HepG2 (cell line): ENCODE measurements around the gene PRR11. TPM values are rescaled to one million over a fixed set of nuclear protein-coding genes. Genes with fewer than 3 reads are reported as not detected.

Experiments used
- GTF3A ChIP-seq: sonication (generic); formaldehyde crosslinking; conservative IDR thresholded peaks from 2 replicates; pipeline ENCODE4 v1.4.0; 2020; ENCODE audit warnings: mild to moderate bottlenecking, missing genetic modification reagents
- KDM6A ChIP-seq: IDR thresholded peaks from 2 replicates; pipeline ENCODE4 v1.6.1; 2016; ENCODE audit warnings: low read depth
- MTA1 ChIP-seq: sonication (generic); formaldehyde crosslinking; IDR thresholded peaks from 2 replicates; pipeline ENCODE4 v1.4.0; 2020; ENCODE audit warnings: missing genetic modification reagents, mild to moderate bottlenecking, borderline replicate concordance
- NKX3-1 ChIP-seq: sonication (generic); formaldehyde crosslinking; IDR thresholded peaks from 2 replicates; pipeline ENCODE4 v1.5.0; 2020; ENCODE audit warnings: missing genetic modification reagents
- SKI ChIP-seq: fragments of 450-650 bp; IDR thresholded peaks from one replicate; pipeline ENCODE4 v1.6.1; 2018; ENCODE audit warnings: mild to moderate bottlenecking; ENCODE audit not compliant: partially characterized antibody
- TCF12 ChIP-seq, 2 experiments: fragments of 450-650 bp in 1 of 2; sonication (generic) in 1 of 2; formaldehyde crosslinking in 1 of 2; IDR thresholded peaks; 2 replicates each; pipeline versions ENCODE4 v1.6.1 to v1.8.0; 2017 to 2022; ENCODE audit warnings: antibody characterized with exemption in 1 of 2, mild to moderate bottlenecking in 1 of 2, missing genetic modification reagents in 1 of 2, moderate library complexity in 1 of 2
- ZFY ChIP-seq: sonication (generic); formaldehyde crosslinking; IDR thresholded peaks from 2 replicates; pipeline ENCODE4 v1.4.0; 2020; ENCODE audit warnings: missing genetic modification reagents
- ZNF121 ChIP-seq: sonication (generic); formaldehyde crosslinking; IDR thresholded peaks from 2 replicates; pipeline ENCODE4 v1.5.0; 2020; ENCODE audit warnings: mild to moderate bottlenecking, missing genetic modification reagents
- ZNF589 ChIP-seq: sonication (generic); formaldehyde crosslinking; conservative IDR thresholded peaks from 2 replicates; pipeline ENCODE4 v1.8.0; 2022; ENCODE audit warnings: mild to moderate bottlenecking, moderate library complexity, missing genetic modification reagents
- ZNF598 ChIP-seq: sonication (generic); formaldehyde crosslinking; IDR thresholded peaks from 2 replicates; pipeline ENCODE4 v1.5.1; 2020; ENCODE audit warnings: mild to moderate bottlenecking, missing genetic modification reagents, borderline replicate concordance
- ZNF772 ChIP-seq: sonication (generic); formaldehyde crosslinking; IDR thresholded peaks from 2 replicates; pipeline ENCODE4 v1.5.0; 2020; ENCODE audit warnings: mild to moderate bottlenecking, missing genetic modification reagents
- polyA plus RNA-seq, 8 experiments: library from polyadenylated mRNA; depleted of rRNA in 3 of 8; stranded (reverse) in 7 of 8; unstranded in 1 of 8; fragments of >200 nt; fragmentation: Illumina TruSeq in 4 of 8; extraction: Trizol in 4 of 8; gene quantifications; 2 replicates each; pipeline versions ENCODE4 v1.2.1 to v1.2.3, GENCODE V29; 2011 to 2016; ENCODE audit warnings: low read depth in 4 of 8, missing spikeins in 1 of 8, mixed read lengths in 1 of 8; ENCODE audit not compliant: insufficient read depth in 1 of 8
- total RNA-seq, 5 experiments: library from RNA; depleted of rRNA; stranded (reverse); fragments of >200 nt; fragmentation: Illumina TruSeq; extraction: Trizol; gene quantifications; 2 replicates each; pipeline ENCODE4 v1.2.3, GENCODE V29; 2016; ENCODE audit warnings: low read depth in 1 of 5
- TF ChIP-seq, protein P1 (sequence below): IDR thresholded peaks from 2 replicates; pipeline ENCODE4 v1.6.1; 2016; ENCODE audit warnings: missing biosample characterization, missing genetic modification reagents, low read depth
- TF ChIP-seq, protein P2 (sequence below): IDR thresholded peaks from 2 replicates; pipeline ENCODE4 v1.6.1; 2012; ENCODE audit warnings: low read depth, low read length, improper control_type of control experiment
- TF ChIP-seq, protein P3 (sequence below): sonication (generic); formaldehyde crosslinking; IDR thresholded peaks from 2 replicates; pipeline ENCODE4 v1.4.0; 2020; ENCODE audit warnings: mild to moderate bottlenecking, missing genetic modification reagents

Gene PRR11
- total and polyA plus RNA-seq, 2 of the 13 experiments (the other 11 are each of a cell fraction or from before 2014, with no cell fraction given): 35.7 to 39.2 TPM

DNA sequence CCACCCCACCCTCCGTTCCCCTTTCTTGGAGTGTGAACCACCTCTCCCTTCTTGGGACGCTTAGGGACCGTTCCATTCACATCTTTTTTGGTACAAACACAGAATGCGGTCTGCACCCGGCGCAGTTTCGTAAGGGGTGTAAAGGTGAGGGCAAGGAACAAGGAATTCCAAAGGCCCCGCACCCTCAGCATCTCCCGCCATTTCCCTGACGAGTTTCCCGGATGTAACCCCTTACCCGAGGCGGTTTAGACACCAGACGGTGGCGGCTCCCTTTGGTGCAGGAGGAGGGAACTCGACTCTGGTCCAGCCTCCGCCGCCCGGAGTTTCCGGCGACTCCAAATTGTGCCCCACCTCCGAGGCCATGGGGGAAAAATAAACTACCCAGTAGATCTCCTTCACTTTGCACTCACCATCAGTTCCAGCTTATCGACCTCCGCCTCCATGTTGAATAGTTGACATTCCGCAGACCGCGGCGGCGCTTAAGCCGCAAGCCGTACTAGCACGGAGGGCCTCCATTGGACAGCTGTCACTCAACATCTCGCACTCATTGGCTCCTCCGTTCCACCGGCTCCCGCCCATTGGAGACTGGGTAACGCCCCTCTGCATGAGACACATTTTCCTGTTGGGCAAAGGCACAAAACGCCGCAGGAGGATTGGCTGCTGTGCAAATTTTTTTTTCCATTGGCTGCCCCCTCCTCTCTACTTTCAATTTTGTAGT lies 666 bp upstream of the PRR11 start, which contains the start of gene SKA2 (continued):
- no peak for TF ChIP-seq GTF3A
- TF ChIP-seq, protein P1, sequence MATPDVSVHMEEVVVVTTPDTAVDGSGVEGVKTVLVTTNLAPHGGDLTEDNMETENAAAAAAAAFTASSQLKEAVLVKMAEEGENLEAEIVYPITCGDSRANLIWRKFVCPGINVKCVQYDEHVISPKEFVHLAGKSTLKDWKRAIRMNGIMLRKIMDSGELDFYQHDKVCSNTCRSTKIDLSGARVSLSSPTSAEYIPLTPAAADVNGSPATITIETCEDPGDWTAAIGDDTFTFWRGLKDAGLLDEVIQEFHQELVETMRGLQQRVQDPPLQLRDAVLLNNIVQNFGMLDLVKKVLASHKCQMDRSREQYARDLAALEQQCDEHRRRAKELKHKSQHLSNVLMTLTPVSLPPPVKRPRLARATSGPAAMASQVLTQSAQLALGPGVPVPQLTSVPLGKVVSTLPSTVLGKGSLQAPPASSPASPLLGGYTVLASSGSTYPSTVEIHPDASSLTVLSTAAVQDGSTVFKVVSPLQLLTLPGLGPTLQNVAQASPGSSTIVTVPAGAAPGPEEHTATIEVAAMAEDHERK (CRISPR knock-in tag): 0 out of 2 replicates have a peak, but pooled peaks have one; percentile 35
- TF ChIP-seq, protein P2, sequence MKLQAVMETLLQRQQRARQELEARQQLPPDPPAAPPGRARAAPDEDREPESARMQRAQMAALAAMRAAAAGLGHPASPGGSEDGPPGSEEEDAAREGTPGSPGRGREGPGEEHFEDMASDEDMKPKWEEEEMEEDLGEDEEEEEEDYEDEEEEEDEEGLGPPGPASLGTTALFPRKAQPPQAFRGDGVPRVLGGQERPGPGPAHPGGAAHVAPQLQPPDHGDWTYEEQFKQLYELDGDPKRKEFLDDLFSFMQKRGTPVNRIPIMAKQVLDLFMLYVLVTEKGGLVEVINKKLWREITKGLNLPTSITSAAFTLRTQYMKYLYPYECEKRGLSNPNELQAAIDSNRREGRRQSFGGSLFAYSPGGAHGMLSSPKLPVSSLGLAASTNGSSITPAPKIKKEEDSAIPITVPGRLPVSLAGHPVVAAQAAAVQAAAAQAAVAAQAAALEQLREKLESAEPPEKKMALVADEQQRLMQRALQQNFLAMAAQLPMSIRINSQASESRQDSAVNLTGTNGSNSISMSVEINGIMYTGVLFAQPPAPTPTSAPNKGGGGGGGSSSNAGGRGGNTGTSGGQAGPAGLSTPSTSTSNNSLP: no peak
- no peak for TF ChIP-seq KDM6A (CRISPR knock-in tag)
- 0 out of 2 replicates have a peak, but pooled peaks have one; percentile 60 for TF ChIP-seq ZFY (CRISPR knock-in tag)
- peak; percentile 77; the same call in 1 of the 2 replicates for TF ChIP-seq ZNF598
- no peak for TF ChIP-seq NKX3-1 (CRISPR knock-in tag)
- TF ChIP-seq TCF12 (IDR thresholded peaks at IDR 0.05): no peak
- no peak; the same call in 1 of the 2 replicates for TF ChIP-seq TCF12 (CRISPR knock-in tag; IDR thresholded peaks at IDR 0.05)
- TF ChIP-seq ZNF121 (CRISPR knock-in tag): no peak
- peak; percentile 91; the same call in 1 of the 2 replicates for TF ChIP-seq MTA1 (CRISPR knock-in tag)
- no peak for TF ChIP-seq ZNF772 (CRISPR knock-in tag)
- peak; percentile 85 for TF ChIP-seq SKI
- TF ChIP-seq, protein P3, sequence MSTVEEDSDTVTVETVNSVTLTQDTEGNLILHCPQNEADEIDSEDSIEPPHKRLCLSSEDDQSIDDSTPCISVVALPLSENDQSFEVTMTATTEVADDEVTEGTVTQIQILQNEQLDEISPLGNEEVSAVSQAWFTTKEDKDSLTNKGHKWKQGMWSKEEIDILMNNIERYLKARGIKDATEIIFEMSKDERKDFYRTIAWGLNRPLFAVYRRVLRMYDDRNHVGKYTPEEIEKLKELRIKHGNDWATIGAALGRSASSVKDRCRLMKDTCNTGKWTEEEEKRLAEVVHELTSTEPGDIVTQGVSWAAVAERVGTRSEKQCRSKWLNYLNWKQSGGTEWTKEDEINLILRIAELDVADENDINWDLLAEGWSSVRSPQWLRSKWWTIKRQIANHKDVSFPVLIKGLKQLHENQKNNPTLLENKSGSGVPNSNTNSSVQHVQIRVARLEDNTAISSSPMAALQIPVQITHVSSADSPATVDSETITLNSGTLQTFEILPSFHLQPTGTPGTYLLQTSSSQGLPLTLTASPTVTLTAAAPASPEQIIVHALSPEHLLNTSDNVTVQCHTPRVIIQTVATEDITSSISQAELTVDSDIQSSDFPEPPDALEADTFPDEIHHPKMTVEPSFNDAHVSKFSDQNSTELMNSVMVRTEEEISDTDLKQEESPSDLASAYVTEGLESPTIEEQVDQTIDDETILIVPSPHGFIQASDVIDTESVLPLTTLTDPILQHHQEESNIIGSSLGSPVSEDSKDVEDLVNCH: peak; percentile 96
- 0 out of 2 replicates have a peak, but pooled peaks have one; percentile 24 for TF ChIP-seq ZNF589 (CRISPR knock-in tag)
